DLD1 (cell line): Measurements from ENCODE around the gene ATP11A.
"Not testable (repeated sequence)": the region's sequence is repeated elsewhere in the genome, so short reads cannot be mapped to it uniquely, and the experiment has no call there.

Experiments used
- in situ Hi-C: cut with HindIII; loops from 2 replicates; pipeline ENCODE4 v1.10.0; 2017; ENCODE audit warnings: low sequenced_read_pairs

Gene ATP11A

DNA sequence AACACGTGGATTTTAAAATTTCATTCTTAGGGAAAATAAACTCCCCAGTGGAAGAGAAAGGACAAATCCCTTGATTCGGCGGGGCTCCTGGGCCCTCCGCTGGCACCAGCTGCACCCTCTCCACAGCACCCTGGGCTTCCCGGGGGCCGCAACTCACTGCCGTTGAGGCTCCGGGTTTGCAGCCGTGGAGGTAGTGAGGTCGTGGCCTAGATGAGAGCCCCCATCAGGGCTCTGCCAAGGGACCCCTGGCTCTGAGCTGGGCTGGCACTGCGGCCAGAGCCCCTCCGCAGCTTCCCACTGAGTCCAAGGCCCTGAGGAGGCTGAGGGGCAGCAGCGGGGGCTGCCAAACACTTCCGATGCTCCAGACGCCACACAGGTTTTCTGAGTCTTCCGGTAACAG, 145.5 kb downstream of the ATP11A start:
- in situ Hi-C loops, result no loop called here

- in situ Hi-C loops, result no loop called here
Measured at GRCh38 chr13:112835796-112836195, 146.0 kb downstream of the ATP11A start.

GRCh38 chr13:112836940-112837339, 147.1 kb downstream of the ATP11A start:
- in situ Hi-C loops, result no loop called here

DNA sequence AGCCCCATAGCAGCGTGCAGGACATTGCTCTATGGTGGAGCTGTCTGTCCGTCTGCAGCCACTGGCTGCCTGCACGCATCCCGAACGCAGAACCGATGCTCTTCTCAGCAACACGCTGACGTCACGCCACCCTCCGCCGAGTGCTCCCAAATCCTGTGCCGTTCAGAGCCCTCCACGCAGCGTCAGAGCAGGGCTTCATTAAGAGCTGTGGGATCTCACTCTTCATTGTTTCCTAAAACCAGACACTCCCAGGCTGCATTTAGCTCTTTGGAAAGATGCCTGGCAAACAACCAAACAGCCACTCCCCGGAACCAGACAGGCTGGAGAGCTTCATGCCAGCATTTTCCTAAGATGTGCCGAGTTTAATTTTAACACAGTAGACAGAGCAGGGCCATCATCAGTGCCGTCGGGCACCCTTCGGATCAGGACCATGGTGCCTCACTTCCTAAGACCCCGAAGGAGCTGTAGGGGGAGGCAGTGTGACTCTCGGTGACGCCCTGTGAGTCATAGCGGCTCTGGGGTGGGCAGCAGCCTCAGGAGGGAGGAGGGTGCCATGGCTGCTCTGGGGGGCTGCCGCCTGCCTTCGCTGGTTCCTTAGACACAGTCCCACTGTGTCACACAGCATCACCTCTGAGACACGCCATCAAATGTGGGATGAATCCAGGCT, 147.7 kb downstream of the ATP11A start:
- in situ Hi-C loops, result no loop called here

DNA sequence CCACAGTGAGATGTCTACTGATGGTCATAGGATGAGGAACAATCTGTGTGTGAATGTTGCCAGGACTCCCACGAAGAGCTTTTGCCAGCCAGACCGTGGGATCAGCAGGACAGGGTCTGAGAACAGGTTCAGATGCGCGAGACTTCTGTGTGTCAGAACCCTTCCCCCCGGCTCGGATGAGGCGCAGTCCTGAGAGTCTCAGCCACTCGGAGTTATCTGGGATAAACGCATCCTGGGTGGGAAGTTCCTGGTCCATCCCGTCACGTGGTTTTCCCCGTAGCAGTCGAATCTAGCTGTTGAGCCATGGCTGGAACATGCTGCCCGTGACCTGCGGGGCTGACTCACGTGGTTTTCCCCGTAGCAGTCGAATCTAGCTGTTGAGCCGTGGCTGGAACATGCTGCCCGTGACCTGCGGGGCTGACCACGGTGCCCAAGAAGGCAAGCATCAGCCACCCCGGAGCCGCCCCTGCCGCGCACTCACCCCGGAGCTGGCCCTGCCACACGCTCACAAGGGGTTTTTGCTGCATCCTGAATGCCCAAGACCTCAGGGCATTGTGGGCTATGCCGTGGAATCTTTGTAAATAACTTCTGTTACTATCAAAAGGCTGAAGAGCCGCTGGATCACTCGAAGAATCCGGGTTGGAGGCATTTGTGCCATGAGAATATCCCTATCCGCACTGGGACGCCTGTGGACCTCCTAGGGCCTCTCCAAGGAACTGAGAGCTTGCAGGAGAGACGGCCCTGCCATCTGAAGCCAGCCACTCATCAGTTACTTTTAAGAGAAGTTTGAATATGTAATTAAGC, 148.4 kb downstream of the ATP11A start:
- in situ Hi-C loops, result no loop called here

DNA sequence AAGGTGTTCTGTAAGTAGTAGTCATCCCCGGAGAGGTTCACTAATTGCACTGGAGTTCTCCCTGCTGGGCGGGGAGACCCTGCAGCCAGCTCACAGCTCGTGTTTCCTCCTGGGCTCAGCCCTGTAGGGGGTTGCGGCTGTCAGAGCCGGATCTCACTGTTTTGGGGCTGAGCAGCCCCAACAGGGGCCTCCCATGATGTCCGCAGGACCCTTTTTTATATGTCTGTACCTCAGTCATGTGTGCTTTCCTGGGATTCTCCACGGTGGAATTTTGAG, 148.9 kb downstream of the ATP11A start:
- in situ Hi-C loops, result no loop called here

DNA sequence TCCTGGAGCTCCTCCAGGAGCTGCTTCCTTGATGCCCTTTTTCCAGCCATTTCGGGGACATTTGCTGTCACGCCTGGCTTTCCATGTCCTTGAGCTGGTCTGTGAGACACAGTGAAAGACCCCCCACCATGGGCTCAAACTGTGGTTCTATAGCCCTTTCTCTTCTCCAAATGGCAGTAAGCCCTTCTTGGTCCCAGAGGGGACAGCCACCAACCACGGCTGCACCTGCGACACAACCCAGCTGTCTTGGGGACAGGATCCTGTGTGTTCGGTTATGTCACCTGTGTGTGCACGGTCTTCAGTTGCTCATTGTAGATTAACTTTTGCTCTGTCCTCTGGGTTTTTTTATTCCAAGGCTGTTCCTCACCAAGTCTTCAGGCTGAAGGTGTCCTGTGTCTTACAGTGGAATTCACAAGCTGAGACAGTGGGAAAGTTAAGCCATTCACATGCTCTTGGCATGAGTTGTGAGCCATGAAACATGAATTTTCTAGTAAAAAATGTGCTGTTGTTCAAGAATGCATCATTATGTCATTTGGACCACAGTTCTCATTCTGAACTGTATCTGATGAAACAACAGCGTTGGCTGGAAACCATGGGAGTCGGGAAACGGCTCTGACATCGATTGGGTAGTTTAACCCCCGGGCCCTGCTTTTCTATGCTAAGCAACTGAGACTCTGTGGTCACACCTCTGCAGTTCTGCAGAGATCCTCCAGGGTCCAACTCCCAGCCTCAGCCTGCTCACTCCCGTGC, 149.7 kb downstream of the ATP11A start:
- in situ Hi-C loops, result no loop called here

DNA sequence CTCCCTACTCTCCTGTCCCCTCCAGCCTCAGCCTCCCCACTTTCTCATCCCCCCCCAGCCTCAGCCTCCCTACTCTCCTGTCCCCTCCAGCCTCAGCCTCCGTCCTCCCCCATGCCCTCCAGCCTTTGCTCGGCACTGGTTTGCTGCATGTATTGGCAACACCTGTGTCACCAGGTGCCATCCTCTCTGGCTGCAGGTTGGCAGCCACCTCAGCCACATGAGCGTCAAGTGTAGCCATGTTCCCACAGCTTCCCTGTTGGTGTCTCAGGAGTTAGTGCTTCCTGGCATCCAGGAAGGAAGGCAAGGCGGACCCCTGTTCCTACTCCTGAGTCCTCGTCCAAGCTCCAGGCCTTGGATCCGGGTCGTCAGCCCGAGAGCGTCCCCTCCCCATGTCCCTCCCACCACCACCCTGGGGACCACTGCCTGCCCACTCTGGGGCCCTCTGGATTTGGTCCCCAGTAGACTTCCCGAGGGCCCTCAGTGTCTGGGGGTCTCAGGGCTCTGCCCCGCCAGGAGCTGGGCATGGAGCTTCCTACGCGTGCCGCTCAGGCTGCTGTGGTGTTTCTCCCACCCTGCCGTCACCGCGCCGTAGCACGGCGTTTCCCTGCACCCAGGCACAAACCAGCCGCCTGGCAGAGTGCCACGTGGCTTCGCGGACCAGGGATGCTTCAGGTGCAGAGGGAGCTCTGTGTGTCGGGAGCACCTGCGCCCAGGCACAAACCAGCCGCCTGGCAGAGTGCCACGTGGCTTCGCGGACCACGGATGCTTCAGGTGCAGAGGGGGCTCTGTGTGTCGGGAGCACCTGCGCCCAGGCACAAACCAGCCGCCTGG, 150.8 kb downstream of the ATP11A start:
- in situ Hi-C loops, result no loop called here

DNA sequence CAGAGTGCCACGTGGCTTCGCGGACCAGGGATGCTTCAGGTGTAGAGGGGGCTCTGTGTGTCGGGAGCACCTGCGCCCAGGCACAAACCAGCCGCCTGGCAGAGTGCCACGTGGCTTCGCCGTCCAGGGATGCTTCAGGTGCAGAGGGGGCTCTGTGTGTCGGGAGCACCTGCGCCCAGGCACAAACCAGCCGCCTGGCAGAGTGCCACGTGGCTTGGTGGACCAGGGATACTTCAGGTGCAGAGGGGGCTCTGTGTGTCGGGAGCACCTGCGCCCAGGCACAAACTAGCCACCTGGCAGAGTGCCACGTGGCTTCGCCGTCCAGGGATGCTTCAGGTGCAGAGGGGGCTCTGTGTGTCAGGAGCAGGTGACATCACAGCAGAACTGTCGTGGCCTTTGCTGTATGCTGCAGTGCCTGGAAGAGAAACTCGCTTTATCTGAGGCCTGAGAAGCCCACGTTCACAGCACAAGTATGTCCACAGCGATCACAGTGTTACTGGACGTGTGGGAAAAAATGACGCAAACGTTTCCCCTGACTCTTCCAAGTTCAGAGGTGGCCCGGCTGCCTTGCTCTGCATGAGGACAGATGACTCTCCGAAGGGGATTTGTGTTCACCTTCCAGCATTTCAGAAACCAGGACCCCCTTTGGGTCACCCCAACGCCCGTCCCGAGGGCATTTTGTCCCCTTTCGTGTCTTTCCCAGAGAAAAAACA, 151.6 kb downstream of the ATP11A start:
- in situ Hi-C loops, result not testable (repeated sequence)

- in situ Hi-C loops, result no loop called here
Measured at GRCh38 chr13:112842343-112842856, 152.6 kb downstream of the ATP11A start.

GRCh38 chr13:112842931-112843391, 153.1 kb downstream of the ATP11A start:
- in situ Hi-C loops, result no loop called here

DNA sequence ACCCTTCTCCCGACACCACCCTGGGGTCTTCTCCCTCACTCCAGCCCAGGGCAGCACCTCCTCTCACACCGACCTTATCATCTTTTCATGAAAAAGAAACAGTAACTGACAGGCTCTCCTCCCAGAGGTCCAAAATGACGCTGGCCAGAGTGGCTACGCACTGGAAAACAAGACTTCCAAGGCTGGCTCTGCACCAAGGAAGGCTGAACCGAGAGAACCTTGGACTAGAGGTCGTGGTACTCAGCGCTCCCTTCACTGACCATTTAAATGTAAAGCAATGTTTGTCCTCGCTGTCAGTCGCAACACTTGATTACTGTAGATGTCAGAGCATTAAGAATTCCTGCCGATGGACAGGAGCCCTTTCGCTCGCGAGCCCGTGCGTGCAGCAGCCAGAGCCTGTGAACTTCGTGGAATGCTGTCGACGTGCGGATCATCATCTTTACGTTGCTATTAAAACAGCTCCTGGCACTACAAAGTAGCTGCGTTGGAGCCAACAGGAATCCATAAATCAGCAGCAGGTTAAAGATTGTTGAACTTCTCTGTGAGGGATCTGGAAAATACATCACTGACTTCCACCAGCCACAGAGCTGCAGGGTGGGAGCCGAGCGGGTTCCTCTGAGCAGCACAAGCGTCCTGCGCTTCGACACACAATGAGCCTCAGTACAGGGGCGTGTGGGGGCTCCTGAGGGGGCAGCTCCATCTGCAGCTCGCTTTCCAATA, 153.7 kb downstream of the ATP11A start:
- in situ Hi-C loops, result no loop called here

- in situ Hi-C loops, result no loop called here
Measured at GRCh38 chr13:112844411-112844810, 154.6 kb downstream of the ATP11A start.

DNA sequence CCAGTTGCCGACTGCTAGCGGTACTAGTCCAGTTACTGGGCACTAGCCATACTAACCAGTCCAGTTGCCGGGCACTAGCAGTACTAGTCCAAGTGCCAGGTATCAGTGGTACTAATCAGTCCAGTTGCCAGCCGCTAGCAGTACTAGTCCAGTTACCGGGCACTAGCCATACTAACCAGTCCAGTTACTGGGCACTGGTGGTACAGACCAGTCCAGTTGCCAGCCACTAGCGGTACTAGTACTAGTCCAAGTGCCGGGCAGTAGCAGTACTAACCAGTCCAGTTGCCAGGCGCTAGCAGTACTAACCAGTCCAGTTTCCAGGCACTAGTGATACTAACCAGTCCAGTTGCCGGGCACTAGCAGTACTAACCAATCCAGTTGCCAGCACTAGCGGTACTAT, 155.0 kb downstream of the ATP11A start:
- in situ Hi-C loops, result no loop called here

DNA sequence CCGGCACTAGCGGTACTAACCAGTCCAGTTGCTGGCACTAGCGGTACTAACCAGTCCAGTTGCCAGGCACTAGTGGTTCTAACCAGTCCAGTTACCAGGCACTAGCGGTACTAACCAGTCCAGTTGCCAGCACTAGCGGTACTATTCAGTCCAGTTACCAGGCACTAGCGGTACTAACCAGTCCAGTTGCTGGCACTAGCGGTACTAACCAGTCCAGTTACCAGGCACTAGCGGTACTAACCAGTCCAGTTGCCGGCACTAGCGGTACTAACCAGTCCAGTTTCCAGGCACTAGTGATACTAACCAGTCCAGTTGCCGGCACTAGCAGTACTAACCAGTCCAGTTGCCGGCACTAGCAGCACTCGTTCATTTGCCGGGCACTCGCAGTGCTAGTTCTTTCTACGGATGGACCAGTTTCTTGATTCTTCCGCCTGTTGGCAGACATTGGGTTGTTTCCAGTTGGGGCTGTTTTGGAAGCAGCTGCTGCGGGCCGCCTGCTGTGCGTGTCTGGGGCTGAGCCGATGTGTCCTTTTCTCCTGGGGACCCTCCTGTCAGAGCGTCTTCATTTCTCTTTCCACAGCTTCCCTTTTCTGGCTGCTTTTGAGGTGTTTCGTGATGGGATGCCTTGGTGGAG, 155.8 kb downstream of the ATP11A start:
- in situ Hi-C loops, result no loop called here

GRCh38 chr13:112846411-112847115, 156.7 kb downstream of the ATP11A start:
- in situ Hi-C loops, result no loop called here

DNA sequence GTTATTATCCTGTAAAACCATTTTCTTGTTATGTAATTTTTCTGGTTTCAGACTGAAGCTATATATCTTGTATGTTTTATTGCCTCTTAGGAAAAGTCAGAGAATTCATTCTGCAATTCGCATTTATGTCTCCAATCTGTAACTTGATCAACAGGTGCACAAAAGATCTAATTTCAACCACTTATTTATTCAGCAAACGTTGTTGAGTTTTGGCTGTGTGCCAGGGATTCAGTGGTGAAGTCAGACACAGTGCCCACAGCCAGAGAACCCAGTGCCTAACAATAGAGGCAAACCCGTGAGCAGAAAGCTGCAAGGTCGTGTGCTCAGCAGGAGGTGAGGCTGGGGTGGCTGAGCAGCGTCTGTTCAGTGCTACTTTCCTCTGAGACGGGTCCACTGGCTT, 159.7 kb downstream of the ATP11A start:
- in situ Hi-C loops, result no loop called here

DNA sequence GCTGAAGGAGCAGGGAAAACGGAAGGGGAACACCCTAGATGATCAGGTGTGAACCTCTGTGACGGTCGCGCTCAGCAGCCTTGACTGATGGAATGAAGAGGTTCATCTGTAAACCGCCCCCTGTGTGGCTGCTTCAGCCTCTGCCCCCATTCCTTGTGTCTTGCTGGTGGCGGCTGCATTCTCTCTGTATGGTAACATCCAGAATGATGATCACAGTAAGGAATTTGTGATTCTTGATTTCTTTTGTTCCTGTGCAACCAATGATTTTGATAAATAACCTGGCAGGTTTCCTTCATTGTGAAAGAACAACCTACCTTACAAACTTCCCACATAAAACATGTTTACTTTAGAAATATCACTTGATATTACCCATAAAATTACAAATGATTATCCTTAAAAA, 160.4 kb downstream of the ATP11A start:
- in situ Hi-C loops, result no loop called here
